Gastrocnemius medialis (tissue), 4 donors: ENCODE measurements around the gene PDGFC. TPM values are rescaled to one million over a fixed set of nuclear protein-coding genes. Genes with fewer than 3 reads are reported as not detected.

Experiments used
- ATAC-seq, 2 donors: fragments of 150-250 bp; one replicate each; pipeline ENCODE4 v1.9.1; 2016
- DNase-seq, 2 donors: peaks; one replicate each; pipeline ENCODE4 v3.0.0-alpha.2; 2019
- H3K27ac ChIP-seq, 4 donors: fragments of 200-600 bp; sonication (generic); 1 replicate in 1 of 4; 2 replicates in 3 of 4; pipeline ENCODE4 v1.5.1; 2016 to 2018; ENCODE audit warnings: mild to moderate bottlenecking in 2 of 4, moderate library complexity in 1 of 4
- H3K27me3 ChIP-seq, 3 donors: fragments of 200-600 bp; sonication (generic) in 2 of 3; 1 replicate in 1 of 3; 2 replicates in 2 of 3; pipeline versions ENCODE4 v1.5.1 to v1.6.0; 2016 to 2019; ENCODE audit warnings: mild to moderate bottlenecking in 1 of 3, moderate library complexity in 1 of 3
- H3K36me3 ChIP-seq, 2 donors: fragments of 200-600 bp; sonication (generic) in 1 of 2; one replicate each; pipeline ENCODE4 v1.5.1; 2017 to 2018
- H3K4me1 ChIP-seq, 2 donors: fragments of 200-600 bp; sonication (generic) in 1 of 2; one replicate each; pipeline ENCODE4 v1.5.1; 2016 to 2017; ENCODE audit warnings: mild to moderate bottlenecking in 2 of 2
- H3K4me3 ChIP-seq, 4 donors: fragments of 200-600 bp; sonication (generic) in 3 of 4; 1 replicate in 1 of 4; 2 replicates in 3 of 4; pipeline ENCODE4 v1.5.1; 2016 to 2019; ENCODE audit warnings: mild to moderate bottlenecking in 2 of 4
- H3K9me3 ChIP-seq, 3 donors: fragments of 200-600 bp; sonication (generic) in 2 of 3; 1 replicate in 1 of 3; 2 replicates in 2 of 3; pipeline ENCODE4 v1.5.1; 2016 to 2019
- POLR2A ChIP-seq, 2 donors: fragments of 450-650 bp; IDR thresholded peaks; one replicate each; pipeline ENCODE4 v1.6.1; 2017; ENCODE audit warnings: antibody characterized with exemption in 2 of 2, mild to moderate bottlenecking in 2 of 2, moderate library complexity in 2 of 2
- in situ Hi-C, 4 donors: fragments of 200-750 bp; cut with MboI; loops; one replicate each; pipeline versions ENCODE4 v1.15.0 to v1.8.0; 2017; ENCODE audit warnings: low sequenced_read_pairs in 4 of 4
- intact Hi-C: fragments of 100-400 bp; cut with DNase I; formaldehyde crosslinking; loops from one replicate; pipeline ENCODE4 v1.15.1; 2023; ENCODE audit warnings: low total_unique reads
- total RNA-seq, 4 donors: library from RNA; depleted of rRNA; stranded (reverse); fragments of >200 nt; gene quantifications; one replicate each; pipeline versions ENCODE4 v1.1.0 to v1.2.3, GENCODE V29; 2016
- TF ChIP-seq, protein P1 (sequence below), 5 experiments: fragments of 450-650 bp in 3 of 5; fragments of 200-600 bp in 2 of 5; sonication (generic) in 2 of 5; IDR thresholded peaks in 4 of 5; conservative IDR thresholded peaks in 1 of 5; 1 replicate in 4 of 5; 2 replicates in 1 of 5; pipeline ENCODE4 v1.5.1; 2016 to 2019; ENCODE audit warnings: antibody characterized with exemption in 5 of 5, mild to moderate bottlenecking in 3 of 5, moderate library complexity in 3 of 5

The PDGFC gene
- total RNA-seq, 4 donors from 2014 or later: 4.4 to 10.7 (median 6.3) TPM

DNA sequence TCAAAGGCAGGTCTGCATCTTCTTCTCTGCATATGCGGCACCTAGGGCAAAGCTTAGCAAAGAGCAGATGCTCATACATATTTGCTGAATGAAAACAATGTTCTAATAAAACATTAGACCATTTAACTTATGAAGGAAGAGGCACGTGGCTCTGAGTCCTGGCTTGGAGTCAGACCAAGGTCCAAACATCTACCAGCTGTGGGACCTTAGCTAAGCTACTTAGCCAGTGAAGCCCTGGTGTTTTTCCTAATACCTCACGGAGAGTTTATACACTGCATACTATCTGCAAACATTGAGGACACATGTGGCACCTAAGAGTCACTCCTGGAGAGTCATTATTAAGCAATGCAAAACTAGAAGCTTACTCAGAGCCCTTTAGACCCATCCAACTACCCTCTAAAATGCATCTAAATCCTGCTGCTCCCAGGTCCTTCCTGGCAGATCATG lies 9.0 kb downstream of the PDGFC start:
- no peaks in the 10 kb centered on the region for H3K36me3 ChIP-seq
- intact Hi-C loops (loop anchor here (10.0 kb wide), 1 partner anchor 288 kb away; no protein-coding TSS in a partner anchor), in situ Hi-C loops (loop anchor here in 2 of 4 donors (10.0 to 25.0 kb wide), 2 partner anchors 175 to 188 kb away; no protein-coding TSS in a partner anchor)
- DNase-seq: no peak
- H3K4me1 ChIP-seq: peaks cover 1 to 17% of the 10 kb centered on the region in 2 donors
- peak; percentile 53 to 58 for ATAC-seq
- H3K27ac ChIP-seq: no peak overlapping the region
- no peaks in the 10 kb centered on the region for H3K27me3 ChIP-seq
- no peaks in the 10 kb centered on the region for H3K9me3 ChIP-seq
- no peak for TF ChIP-seq POLR2A (IDR thresholded peaks at IDR 0.05)
- H3K4me3 ChIP-seq: no peak overlapping the region

DNA sequence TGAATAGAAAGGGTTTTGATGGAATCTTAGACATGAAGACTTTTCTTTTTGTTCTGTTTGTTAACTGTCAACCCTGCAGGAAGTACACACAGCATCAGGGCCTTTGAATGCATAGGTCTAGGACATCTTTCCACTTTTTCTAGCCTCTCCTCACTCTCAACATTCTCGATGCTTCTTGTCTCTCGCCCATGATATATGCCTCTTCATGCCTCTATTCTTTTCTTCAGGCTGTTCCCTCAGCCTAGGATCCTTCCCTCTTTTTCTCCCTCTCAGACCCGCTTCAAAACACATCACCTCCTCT lies 9.6 kb downstream of the PDGFC start:
- ATAC-seq (no peak), DNase-seq (no peak)
- in situ Hi-C loops: loop anchor here in 2 of 4 donors (10.0 to 25.0 kb wide), 2 partner anchors 175 to 187 kb away; no protein-coding TSS in a partner anchor
- intact Hi-C loops: loop anchor here (10.0 kb wide), 1 partner anchor 287 kb away; no protein-coding TSS in a partner anchor
- Histone ChIP-seq H3K4me1 (peaks cover 0 to 22% of the 10 kb centered on the region in 2 donors), H3K4me3 (no peak overlapping the region), H3K36me3 (no peaks in the 10 kb centered on the region), H3K27me3 (no peaks in the 10 kb centered on the region), H3K27ac (no peak overlapping the region), H3K9me3 (no peaks in the 10 kb centered on the region)
- TF ChIP-seq, protein P1, sequence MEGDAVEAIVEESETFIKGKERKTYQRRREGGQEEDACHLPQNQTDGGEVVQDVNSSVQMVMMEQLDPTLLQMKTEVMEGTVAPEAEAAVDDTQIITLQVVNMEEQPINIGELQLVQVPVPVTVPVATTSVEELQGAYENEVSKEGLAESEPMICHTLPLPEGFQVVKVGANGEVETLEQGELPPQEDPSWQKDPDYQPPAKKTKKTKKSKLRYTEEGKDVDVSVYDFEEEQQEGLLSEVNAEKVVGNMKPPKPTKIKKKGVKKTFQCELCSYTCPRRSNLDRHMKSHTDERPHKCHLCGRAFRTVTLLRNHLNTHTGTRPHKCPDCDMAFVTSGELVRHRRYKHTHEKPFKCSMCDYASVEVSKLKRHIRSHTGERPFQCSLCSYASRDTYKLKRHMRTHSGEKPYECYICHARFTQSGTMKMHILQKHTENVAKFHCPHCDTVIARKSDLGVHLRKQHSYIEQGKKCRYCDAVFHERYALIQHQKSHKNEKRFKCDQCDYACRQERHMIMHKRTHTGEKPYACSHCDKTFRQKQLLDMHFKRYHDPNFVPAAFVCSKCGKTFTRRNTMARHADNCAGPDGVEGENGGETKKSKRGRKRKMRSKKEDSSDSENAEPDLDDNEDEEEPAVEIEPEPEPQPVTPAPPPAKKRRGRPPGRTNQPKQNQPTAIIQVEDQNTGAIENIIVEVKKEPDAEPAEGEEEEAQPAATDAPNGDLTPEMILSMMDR (IDR thresholded peaks at IDR 0.05 in 4 of 5, conservative IDR thresholded peaks at IDR 0.05 in 1 of 5): no peak
- TF ChIP-seq POLR2A (IDR thresholded peaks at IDR 0.05): no peak

DNA sequence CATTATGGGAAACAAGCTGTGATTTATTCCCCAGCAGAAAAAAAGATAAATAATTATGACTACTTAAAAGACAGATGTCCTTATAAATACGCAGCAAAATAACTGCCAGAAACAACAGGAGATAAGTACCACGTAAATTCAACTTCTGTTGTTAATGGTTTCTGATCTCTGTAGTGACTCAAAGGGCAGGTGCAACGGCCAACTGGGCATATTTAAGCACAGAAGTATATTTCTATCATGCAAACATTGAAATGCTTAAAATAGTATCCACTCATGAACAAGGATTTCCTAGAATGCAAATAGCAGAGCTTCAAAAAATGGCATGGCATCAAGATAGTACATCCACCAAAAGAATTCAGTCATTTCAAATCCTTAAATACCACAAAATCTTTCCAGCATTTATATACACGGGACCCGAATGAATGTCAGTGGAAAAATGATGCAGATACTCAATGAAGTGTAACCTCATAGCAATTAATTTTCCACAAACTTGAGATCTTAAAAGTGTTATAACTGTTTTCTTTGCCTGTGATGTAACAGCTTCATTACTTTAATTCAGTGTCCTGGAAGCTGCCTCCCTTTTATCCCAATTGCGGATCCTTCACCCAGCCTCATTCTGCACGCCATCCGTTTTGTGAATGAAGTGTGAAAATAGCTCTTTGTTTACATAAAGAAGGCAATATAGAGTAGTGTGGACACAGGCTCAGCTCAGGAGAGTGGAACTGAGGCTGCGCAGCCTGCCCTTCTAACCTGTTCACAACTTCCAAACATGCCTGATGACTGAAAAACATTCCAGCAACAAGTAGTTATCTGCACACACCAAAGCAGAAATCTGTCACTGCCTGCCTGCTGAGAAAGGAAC lies 10.2 kb downstream of the PDGFC start:
- ATAC-seq (no peak), DNase-seq (no peak)
- Histone ChIP-seq H3K27me3 (no peaks in the 10 kb centered on the region), H3K27ac (no peak overlapping the region), H3K36me3 (no peaks in the 10 kb centered on the region), H3K9me3 (no peaks in the 10 kb centered on the region), H3K4me1 (peaks cover 0 to 25% of the 10 kb centered on the region in 2 donors), H3K4me3 (no peak overlapping the region)
- TF ChIP-seq, protein P1 (IDR thresholded peaks at IDR 0.05 in 4 of 5, conservative IDR thresholded peaks at IDR 0.05 in 1 of 5): no peak
- no peak for TF ChIP-seq POLR2A (IDR thresholded peaks at IDR 0.05)
- intact Hi-C loops (loop anchor here (10.0 kb wide), 1 partner anchor 287 kb away; no protein-coding TSS in a partner anchor), in situ Hi-C loops (loop anchor here in 2 of 4 donors (10.0 to 25.0 kb wide), 2 partner anchors 174 to 187 kb away; no protein-coding TSS in a partner anchor)

DNA sequence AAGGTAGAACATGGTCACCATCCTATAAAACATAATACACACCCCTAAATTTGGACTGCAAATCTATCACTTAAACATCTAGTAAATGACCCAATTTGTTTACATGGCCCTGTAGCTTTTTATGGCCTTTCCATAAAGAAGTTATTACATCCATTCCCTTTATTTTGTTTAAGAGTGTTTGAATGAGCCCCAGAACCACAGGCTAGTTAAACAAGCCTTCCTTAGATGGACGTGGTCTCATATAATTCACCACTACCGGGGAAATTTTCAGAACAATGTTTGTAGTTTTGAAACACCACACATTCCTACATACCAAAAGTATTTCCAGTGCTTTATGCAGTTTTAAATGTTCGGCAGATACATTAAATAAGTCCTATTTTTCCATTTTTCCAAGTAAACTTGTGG lies 12.3 kb downstream of the PDGFC start:
- Histone ChIP-seq H3K27me3 (no peaks in the 10 kb centered on the region), H3K4me3 (no peak overlapping the region), H3K36me3 (no peaks in the 10 kb centered on the region), H3K9me3 (no peaks in the 10 kb centered on the region), H3K27ac (no peak overlapping the region), H3K4me1 (peaks cover 0 to 25% of the 10 kb centered on the region in 2 donors)
- TF ChIP-seq POLR2A (IDR thresholded peaks at IDR 0.05): no peak
- TF ChIP-seq, protein P1 (IDR thresholded peaks at IDR 0.05 in 4 of 5, conservative IDR thresholded peaks at IDR 0.05 in 1 of 5): no peak
- no peak for ATAC-seq
- intact Hi-C loops (no loop called here), in situ Hi-C loops (loop anchor here in 1 of 4 donors (25.0 kb wide), 1 partner anchor 172 kb away; no protein-coding TSS in a partner anchor)
- DNase-seq: no peak
